ENCODE results near the gene BMP2K.

GRCh38 chr4:78776079-78776728, at the start of gene BMP2K:
- TF ChIP-seq TSHZ2 (CRISPR knock-in tag; IDR thresholded peaks at IDR 0.05) (no peak), ZC3H10 (CRISPR knock-in tag; IDR thresholded peaks at IDR 0.05) (no peak), ZFP3 (CRISPR knock-in tag; IDR thresholded peaks at IDR 0.05) (no peak)

All from SK-N-SH treated with all-trans-retinoic acid at 6 μM for 48 hours (cell line).